PC-9 (cell line): ENCODE data around the gene CARMIL3. TPM values are rescaled to one million over a fixed set of nuclear protein-coding genes. Genes with fewer than 3 reads are reported as not detected.

Experiments
- BruUV-seq: library from RNA; stranded (reverse); fragments of 400-500 nt; replicated peaks from 2 replicates; lab custom pipeline; 2021; lab: Mats Ljungman, UMichigan
- CTCF ChIA-PET: fragments of 300-600 bp; sonication (Branson Sonifier 250); formaldehyde crosslinking; loops from one replicate; lab custom pipeline; 2022; ENCODE audit warnings: antibody characterized with exemption; lab: Charles Lee
- POLR2A ChIA-PET: fragments of 300-600 bp; sonication (Branson Sonifier 250); formaldehyde crosslinking; loops from one replicate; lab custom pipeline; 2022; ENCODE audit warnings: antibody characterized with exemption; ENCODE audit not compliant: unreplicated experiment; lab: Charles Lee
- DNase-seq, 2 experiments: peaks; one replicate each; pipeline versions ENCODE4 v3.0.0 to v3.0.0-alpha.2; 2015 to 2022; ENCODE audit warnings: mixed read lengths in 1 of 2
- H2AFZ ChIP-seq: fragments of 200-600 bp; sonication (generic); 2 replicates; pipeline ENCODE4 v1.8.1; 2017; ENCODE audit warnings: antibody characterized with exemption
- H3F3A ChIP-seq: fragments of 200-600 bp; sonication (generic); 2 replicates; pipeline ENCODE4 v1.8.1; 2017; ENCODE audit warnings: antibody characterized with exemption, mild to moderate bottlenecking, low read depth; ENCODE audit not compliant: insufficient read depth
- H3K27ac ChIP-seq: fragments of 200-600 bp; sonication (generic); 2 replicates; pipeline ENCODE4 v1.6.1; 2016; ENCODE audit warnings: mixed run types
- H3K27me3 ChIP-seq: fragments of 200-600 bp; sonication (generic); 2 replicates; pipeline ENCODE4 v1.6.1; 2016; ENCODE audit warnings: low read depth, mixed run types; ENCODE audit not compliant: insufficient read depth
- H3K36me3 ChIP-seq: fragments of 200-600 bp; sonication (generic); 2 replicates; pipeline ENCODE4 v1.6.1; 2016; ENCODE audit warnings: low read depth, mixed run types
- H3K4me1 ChIP-seq: fragments of 200-600 bp; sonication (generic); replicated peaks from 2 replicates; pipeline ENCODE4 v1.6.1; 2016; ENCODE audit warnings: mixed run types; ENCODE audit not compliant: insufficient read depth
- H3K4me2 ChIP-seq: fragments of 200-600 bp; sonication (generic); 2 replicates; pipeline ENCODE4 v1.6.1; 2017; ENCODE audit warnings: mixed run types
- H3K4me3 ChIP-seq: fragments of 200-600 bp; sonication (generic); 2 replicates; pipeline ENCODE4 v1.6.1; 2016; ENCODE audit warnings: mixed run types
- H3K79me2 ChIP-seq: fragments of 200-600 bp; sonication (generic); 2 replicates; pipeline ENCODE4 v1.6.1; 2017; ENCODE audit warnings: low read depth, mixed run types
- H3K9me2 ChIP-seq: fragments of 200-600 bp; sonication (generic); 2 replicates; pipeline ENCODE4 v1.8.1; 2017; ENCODE audit warnings: mild to moderate bottlenecking; ENCODE audit not compliant: insufficient read depth
- H3K9me3 ChIP-seq: fragments of 200-600 bp; sonication (generic); 2 replicates; pipeline ENCODE4 v1.8.1; 2016; ENCODE audit warnings: low read depth; ENCODE audit not compliant: insufficient read depth
- H4K20me1 ChIP-seq: fragments of 200-600 bp; sonication (generic); 2 replicates; pipeline ENCODE4 v1.8.1; 2017; ENCODE audit not compliant: insufficient read depth
- EZH2 ChIP-seq: fragments of 200-600 bp; sonication (generic); IDR thresholded peaks from 2 replicates; pipeline ENCODE4 v1.8.0; 2017; ENCODE audit warnings: antibody characterized with exemption, low read depth
- intact Hi-C: fragments of 100-400 bp; cut with micrococcal nuclease; formaldehyde crosslinking; loops from one replicate; pipeline ENCODE4 v1.10.0; 2022; ENCODE audit not compliant: unreplicated experiment
- total RNA-seq: library from RNA; stranded (reverse); gene quantifications from 2 replicates; pipeline ENCODE4 v1.2.3, GENCODE V29; 2021
- TF ChIP-seq, protein P1 (sequence below): fragments of 200-600 bp; sonication (generic); conservative IDR thresholded peaks from 2 replicates; pipeline ENCODE4 v1.6.1; 2017; ENCODE audit warnings: mixed run types, antibody characterized with exemption, mild to moderate bottlenecking, moderate library complexity

CARMIL3 gene
- total RNA-seq, 1 experiment from 2014 or later: not detected

- Histone ChIP-seq H3K36me3 (no peaks in the 10 kb centered on the region), H3F3A (no peaks in the 10 kb centered on the region), H3K4me2 (no peak overlapping the region), H3K9me2 (no peaks in the 10 kb centered on the region), H3K4me1 (peaks cover 10% of the 10 kb centered on the region; the same call in 1 of the 2 replicates), H3K9me3 (no peaks in the 10 kb centered on the region), H3K27me3 (no peaks in the 10 kb centered on the region), H3K79me2 (no peaks in the 10 kb centered on the region), H4K20me1 (no peaks in the 10 kb centered on the region), H3K27ac (no peak overlapping the region), H2AFZ (no peak overlapping the region), H3K4me3 (no peak overlapping the region)
- TF ChIP-seq, protein P1, sequence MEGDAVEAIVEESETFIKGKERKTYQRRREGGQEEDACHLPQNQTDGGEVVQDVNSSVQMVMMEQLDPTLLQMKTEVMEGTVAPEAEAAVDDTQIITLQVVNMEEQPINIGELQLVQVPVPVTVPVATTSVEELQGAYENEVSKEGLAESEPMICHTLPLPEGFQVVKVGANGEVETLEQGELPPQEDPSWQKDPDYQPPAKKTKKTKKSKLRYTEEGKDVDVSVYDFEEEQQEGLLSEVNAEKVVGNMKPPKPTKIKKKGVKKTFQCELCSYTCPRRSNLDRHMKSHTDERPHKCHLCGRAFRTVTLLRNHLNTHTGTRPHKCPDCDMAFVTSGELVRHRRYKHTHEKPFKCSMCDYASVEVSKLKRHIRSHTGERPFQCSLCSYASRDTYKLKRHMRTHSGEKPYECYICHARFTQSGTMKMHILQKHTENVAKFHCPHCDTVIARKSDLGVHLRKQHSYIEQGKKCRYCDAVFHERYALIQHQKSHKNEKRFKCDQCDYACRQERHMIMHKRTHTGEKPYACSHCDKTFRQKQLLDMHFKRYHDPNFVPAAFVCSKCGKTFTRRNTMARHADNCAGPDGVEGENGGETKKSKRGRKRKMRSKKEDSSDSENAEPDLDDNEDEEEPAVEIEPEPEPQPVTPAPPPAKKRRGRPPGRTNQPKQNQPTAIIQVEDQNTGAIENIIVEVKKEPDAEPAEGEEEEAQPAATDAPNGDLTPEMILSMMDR: no peak
- no peak for TF ChIP-seq EZH2
- no peak for DNase-seq
- CTCF ChIA-PET: no interaction called here
- intact Hi-C loops: no loop called here
- no TSS peak for BruUV-seq
- POLR2A ChIA-PET: interaction anchor here (0.5 kb wide), 1 partner anchor 9 kb away, joined by 11 read pairs; no protein-coding TSS in a partner anchor
These were observed 32.6 kb downstream of the CARMIL3 start for GRCh38 chr14:24084440-24084839.

GRCh38 chr14:24085215-24085614, 33.4 kb downstream of the CARMIL3 start:
- H3F3A ChIP-seq: no peaks in the 10 kb centered on the region
- no peaks in the 10 kb centered on the region for H3K9me3 ChIP-seq
- no peaks in the 10 kb centered on the region for H3K27me3 ChIP-seq
- H3K4me1 ChIP-seq: peaks cover 10% of the 10 kb centered on the region; the same call in 1 of the 2 replicates
- H3K36me3 ChIP-seq: no peaks in the 10 kb centered on the region
- H3K27ac ChIP-seq: no peak overlapping the region
- no peaks in the 10 kb centered on the region for H3K79me2 ChIP-seq
- no peak overlapping the region for H2AFZ ChIP-seq
- no peak for DNase-seq
- no peak for TF ChIP-seq EZH2
- TF ChIP-seq, protein P1: no peak
- ChIA-PET POLR2A (no interaction called here), CTCF (no interaction called here)
- H3K4me3 ChIP-seq: no peak overlapping the region
- intact Hi-C loops: no loop called here
- no peaks in the 10 kb centered on the region for H3K9me2 ChIP-seq
- BruUV-seq: no TSS peak
- H3K4me2 ChIP-seq: no peak overlapping the region
- H4K20me1 ChIP-seq: no peaks in the 10 kb centered on the region

GRCh38 chr14:24086193-24086955, 34.6 kb downstream of the CARMIL3 start:
- POLR2A ChIA-PET: no interaction called here
- Histone ChIP-seq H3K4me2 (no peak overlapping the region), H3K79me2 (no peaks in the 10 kb centered on the region), H2AFZ (no peak overlapping the region), H3K27ac (no peak overlapping the region), H3K9me2 (no peaks in the 10 kb centered on the region), H3K9me3 (no peaks in the 10 kb centered on the region), H3K27me3 (no peaks in the 10 kb centered on the region), H3K4me1 (peaks cover 5% of the 10 kb centered on the region; the same call in 1 of the 2 replicates), H4K20me1 (no peaks in the 10 kb centered on the region), H3K36me3 (no peaks in the 10 kb centered on the region), H3F3A (no peaks in the 10 kb centered on the region), H3K4me3 (no peak overlapping the region)
- intact Hi-C loops: no loop called here
- DNase-seq: no peak
- no peak for TF ChIP-seq EZH2
- TF ChIP-seq, protein P1: no peak
- no TSS peak for BruUV-seq
- CTCF ChIA-PET: no interaction called here
